Right atrium auricular region (tissue), 2 donors: ENCODE data around the gene FSCN2. TPM values are rescaled to one million over a fixed set of nuclear protein-coding genes. Genes with fewer than 3 reads are reported as not detected.

ENCODE experiments used
- DNase-seq: peaks from one replicate; pipeline ENCODE4 v3.0.0-alpha.2; 2019; ENCODE audit warnings: low spot score
- H3K27ac ChIP-seq, 2 donors: fragments of 200-600 bp; sonication (generic); 1 replicate in 1 of 2; 2 replicates in 1 of 2; pipeline ENCODE4 v1.5.1; 2016 to 2019
- H3K27me3 ChIP-seq, 2 donors: fragments of 200-600 bp; sonication (generic); one replicate each; pipeline versions ENCODE4 v1.5.1 to v1.6.0; 2017 to 2019
- H3K36me3 ChIP-seq: fragments of 200-600 bp; sonication (generic); one replicate; pipeline ENCODE4 v1.5.1; 2016
- H3K4me1 ChIP-seq, 2 donors: fragments of 200-600 bp; sonication (generic); one replicate each; pipeline versions ENCODE4 v1.5.1 to v1.6.0; 2017 to 2019
- H3K4me3 ChIP-seq, 2 donors: fragments of 200-600 bp; sonication (generic); 1 replicate in 1 of 2; 2 replicates in 1 of 2; pipeline ENCODE4 v1.5.1; 2017 to 2019; ENCODE audit warnings: mild to moderate bottlenecking in 1 of 2, moderate library complexity in 1 of 2
- H3K9me3 ChIP-seq, 2 donors: fragments of 200-600 bp; sonication (generic); one replicate each; pipeline ENCODE4 v1.5.1; 2019
- total RNA-seq, 2 donors: library from RNA; depleted of rRNA; stranded (reverse); fragments of >200 nt; gene quantifications; one replicate each; pipeline ENCODE4 v1.1.0, GENCODE V29; 2016
- TF ChIP-seq, protein P1 (sequence below), 2 donors: fragments of 200-600 bp; sonication (generic); IDR thresholded peaks; one replicate each; pipeline ENCODE4 v1.5.1; 2019; ENCODE audit warnings: antibody characterized with exemption in 2 of 2

The FSCN2 gene
- total RNA-seq, 2 donors from 2014 or later = 0.63 to 0.74 TPM

DNA sequence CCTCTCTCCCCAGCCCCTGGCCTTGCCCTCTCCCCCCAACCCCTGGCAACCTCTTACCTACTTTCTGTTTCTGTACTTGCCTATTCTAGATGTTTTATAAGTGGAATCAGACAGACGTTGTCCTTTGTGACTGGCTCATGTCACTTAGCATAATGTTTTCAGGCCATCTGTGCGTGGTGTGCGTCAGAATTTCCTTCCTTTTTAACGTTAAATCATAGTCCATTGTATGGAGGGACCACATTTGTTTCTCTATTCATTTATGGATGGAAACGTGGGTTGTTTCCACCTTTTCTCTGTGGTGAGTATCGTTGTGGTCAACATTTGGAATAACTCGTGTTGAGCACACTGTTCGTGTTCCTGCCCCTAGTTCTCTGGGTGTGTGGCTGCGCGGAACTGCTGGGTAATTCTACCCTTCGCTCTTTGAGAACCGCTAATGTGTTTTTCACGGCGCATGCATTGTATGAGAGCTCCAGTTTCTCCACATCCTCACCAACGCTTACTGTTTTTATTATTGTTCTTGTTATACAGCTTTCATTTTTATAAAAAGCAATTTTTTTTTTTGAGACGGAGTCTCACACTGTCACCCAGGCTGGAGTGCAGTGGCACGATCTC lies 41.9 kb upstream of the FSCN2 start:
- peaks cover 0 to 57% of the 10 kb centered on the region in 2 donors for H3K4me1 ChIP-seq
- H3K4me3 ChIP-seq = no peak overlapping the region
- H3K27me3 ChIP-seq = no peaks in the 10 kb centered on the region
- no peaks in the 10 kb centered on the region for H3K9me3 ChIP-seq
- no peak for DNase-seq
- H3K36me3 ChIP-seq = no peaks in the 10 kb centered on the region
- H3K27ac ChIP-seq = no peak overlapping the region
- TF ChIP-seq, protein P1, sequence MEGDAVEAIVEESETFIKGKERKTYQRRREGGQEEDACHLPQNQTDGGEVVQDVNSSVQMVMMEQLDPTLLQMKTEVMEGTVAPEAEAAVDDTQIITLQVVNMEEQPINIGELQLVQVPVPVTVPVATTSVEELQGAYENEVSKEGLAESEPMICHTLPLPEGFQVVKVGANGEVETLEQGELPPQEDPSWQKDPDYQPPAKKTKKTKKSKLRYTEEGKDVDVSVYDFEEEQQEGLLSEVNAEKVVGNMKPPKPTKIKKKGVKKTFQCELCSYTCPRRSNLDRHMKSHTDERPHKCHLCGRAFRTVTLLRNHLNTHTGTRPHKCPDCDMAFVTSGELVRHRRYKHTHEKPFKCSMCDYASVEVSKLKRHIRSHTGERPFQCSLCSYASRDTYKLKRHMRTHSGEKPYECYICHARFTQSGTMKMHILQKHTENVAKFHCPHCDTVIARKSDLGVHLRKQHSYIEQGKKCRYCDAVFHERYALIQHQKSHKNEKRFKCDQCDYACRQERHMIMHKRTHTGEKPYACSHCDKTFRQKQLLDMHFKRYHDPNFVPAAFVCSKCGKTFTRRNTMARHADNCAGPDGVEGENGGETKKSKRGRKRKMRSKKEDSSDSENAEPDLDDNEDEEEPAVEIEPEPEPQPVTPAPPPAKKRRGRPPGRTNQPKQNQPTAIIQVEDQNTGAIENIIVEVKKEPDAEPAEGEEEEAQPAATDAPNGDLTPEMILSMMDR (IDR thresholded peaks at IDR 0.05) = no peak

DNA sequence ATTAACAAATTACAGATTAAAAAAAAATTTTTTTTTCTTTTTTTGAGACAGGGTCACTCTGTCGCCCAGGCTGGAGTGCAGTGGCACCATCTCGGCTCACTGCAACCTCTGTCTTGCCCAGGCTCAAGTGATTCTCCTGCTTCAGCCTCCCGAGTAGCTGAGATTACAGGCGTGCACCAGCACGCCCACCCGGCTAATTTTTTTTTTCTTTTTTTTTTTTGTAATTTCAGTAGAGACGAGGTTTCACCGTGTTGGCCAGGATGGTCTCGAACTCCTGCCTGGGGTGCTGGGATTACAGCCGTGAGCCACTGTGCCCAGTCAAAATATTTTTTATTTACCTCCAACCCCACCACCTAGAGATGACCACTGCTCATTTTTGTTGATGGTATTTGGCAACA lies 41.1 kb upstream of the FSCN2 start:
- H3K27me3 ChIP-seq = no peaks in the 10 kb centered on the region
- TF ChIP-seq, protein P1 (IDR thresholded peaks at IDR 0.05) = no peak
- no peaks in the 10 kb centered on the region for H3K9me3 ChIP-seq
- H3K4me3 ChIP-seq = peak overlapping the region in 1 of 2 donors; percentile 74
- H3K4me1 ChIP-seq = peaks cover 0 to 51% of the 10 kb centered on the region in 2 donors
- H3K36me3 ChIP-seq = no peaks in the 10 kb centered on the region
- no peak for DNase-seq
- no peak overlapping the region for H3K27ac ChIP-seq

DNA sequence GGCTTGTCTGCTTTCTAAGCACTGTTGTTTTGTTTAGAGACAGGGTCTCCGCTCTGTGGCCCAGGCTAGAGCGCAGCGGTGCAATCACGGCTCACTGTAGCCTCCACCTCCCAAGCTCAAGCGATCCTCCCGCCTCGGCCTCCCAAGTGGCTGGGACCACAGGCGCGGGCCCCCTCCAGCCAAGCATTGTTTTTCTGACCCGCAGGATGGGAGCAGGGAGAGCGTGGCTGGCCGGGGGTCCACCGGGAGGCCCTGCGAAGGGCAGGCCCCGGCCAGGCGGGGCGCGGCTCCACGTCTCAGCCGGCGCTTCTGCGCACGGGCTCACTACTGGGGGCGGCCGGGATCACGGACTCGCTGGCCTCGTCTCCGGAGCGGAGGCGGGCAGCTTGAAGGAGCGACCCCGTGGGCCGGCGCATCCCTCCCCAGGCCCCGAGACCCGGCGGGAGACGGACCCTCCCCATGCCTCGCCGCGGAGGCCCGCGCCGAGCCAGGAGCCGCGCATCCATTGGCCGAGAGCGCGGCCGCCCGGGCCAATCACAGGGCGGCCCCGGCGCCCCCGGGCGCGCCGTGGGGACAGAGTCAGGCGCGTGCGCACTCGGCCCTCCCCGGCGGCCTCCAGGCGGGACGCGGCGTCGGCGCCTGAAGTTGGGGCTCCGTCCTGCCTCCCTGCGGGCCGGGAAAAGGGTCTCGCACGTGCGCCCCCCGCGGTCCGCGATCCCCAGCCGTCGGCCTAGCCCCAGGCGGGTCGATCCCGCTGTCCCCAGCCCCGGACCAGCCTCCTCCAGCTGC lies 40.5 kb upstream of the FSCN2 start:
- TF ChIP-seq, protein P1 (IDR thresholded peaks at IDR 0.05) = no peak
- no peaks in the 10 kb centered on the region for H3K9me3 ChIP-seq
- H3K27ac ChIP-seq = peak overlapping the region; percentile 81 to 87
- H3K36me3 ChIP-seq = no peaks in the 10 kb centered on the region
- DNase-seq = no peak
- peaks cover 0 to 49% of the 10 kb centered on the region in 2 donors for H3K4me1 ChIP-seq
- no peaks in the 10 kb centered on the region for H3K27me3 ChIP-seq
- H3K4me3 ChIP-seq = peak overlapping the region; percentile 58 to 74

DNA sequence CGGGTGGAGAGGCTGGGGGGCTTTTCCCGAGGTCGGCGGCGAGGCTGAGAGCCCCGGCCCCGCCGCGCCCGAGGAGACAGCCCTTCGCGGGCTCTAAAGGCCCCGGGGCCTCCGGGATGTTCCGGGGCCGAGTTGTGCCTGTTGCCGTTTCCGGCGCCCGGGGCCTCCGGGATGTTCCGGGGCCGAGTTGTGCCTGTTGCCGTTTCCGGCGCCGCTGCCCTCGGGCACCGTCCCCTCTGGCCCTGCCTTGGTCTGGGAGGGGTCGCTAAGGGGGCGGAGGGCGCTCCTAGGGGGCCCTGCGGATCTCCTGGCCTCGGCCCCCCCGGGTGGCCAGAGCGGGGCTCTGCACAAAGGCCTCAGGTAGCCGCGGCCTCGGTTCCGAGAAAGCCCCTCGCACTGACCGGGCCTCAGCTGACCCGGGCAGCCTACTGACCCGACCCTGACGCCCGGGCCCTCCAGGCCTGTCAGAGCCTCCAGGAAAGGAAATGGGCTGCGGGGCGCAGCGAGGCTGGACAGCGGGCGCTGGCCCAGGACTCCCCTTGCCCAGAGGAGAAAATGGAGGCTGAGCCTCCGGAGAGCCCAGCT lies 39.8 kb upstream of the FSCN2 start:
- TF ChIP-seq, protein P1 (IDR thresholded peaks at IDR 0.05) = no peak
- H3K4me1 ChIP-seq = peaks cover 0 to 42% of the 10 kb centered on the region in 2 donors
- DNase-seq = no peak

DNA sequence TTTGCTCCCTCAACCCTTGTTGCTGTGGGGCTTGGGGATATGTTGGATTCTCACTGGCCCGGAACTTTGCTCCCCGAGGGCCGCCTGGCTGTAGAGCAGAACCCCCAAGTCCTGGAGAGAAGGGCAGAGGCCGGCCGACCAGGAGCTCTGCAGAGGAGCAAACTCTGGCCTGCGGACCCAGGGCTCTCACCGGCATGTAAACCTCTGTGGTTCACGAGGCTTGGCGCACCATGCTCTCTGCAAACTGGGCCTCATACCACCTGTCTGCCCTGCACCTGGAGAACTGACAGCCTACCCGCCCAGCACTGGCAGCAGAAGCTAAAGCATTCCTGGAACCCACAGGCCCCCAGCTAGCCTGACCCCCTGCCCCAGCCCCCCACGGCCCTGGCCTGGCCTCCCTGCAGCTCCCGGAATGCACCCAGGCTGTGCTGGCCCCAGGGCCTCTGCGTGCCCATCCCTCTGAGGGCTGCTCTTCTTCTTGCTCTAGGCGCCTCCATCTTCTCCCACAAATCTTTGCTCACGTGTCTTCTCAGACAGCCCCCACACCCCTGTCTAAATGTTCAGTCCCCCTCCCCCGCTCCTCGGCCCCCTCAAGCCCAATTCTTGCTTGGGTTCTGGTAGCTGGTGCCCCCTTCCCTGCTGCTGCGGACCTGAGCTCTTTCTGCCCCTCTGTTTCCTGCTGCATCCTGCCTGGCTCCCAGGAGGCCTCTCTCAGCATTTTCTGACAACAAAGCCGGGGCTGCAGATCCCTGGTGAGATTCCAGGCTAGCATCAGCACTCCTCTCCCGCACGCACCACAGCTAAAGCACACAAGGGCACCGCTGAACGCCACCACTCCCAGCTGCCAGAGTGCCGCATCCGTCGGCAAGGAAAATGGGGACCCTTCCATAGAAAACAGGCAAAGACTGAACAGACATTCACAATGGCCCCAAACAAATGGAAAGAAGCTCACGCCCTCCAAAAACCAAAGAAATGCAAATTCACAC lies 38.9 kb upstream of the FSCN2 start:
- DNase-seq = no peak
- TF ChIP-seq, protein P1 (IDR thresholded peaks at IDR 0.05) = no peak
- no peak overlapping the region for H3K27ac ChIP-seq

More for the DNA sequence above, 39.8 kb upstream of the FSCN2 start:
- no peaks in the 10 kb centered on the region for H3K27me3 ChIP-seq
- no peaks in the 10 kb centered on the region for H3K9me3 ChIP-seq
- H3K4me3 ChIP-seq = peak overlapping the region; percentile 58 to 74
- H3K27ac ChIP-seq = peak overlapping the region; percentile 81 to 87
- H3K36me3 ChIP-seq = no peaks in the 10 kb centered on the region

More for the DNA sequence above, 38.9 kb upstream of the FSCN2 start:
- Histone ChIP-seq H3K9me3 (no peaks in the 10 kb centered on the region), H3K27me3 (no peaks in the 10 kb centered on the region), H3K4me3 (peak overlapping the region in 1 of 2 donors; percentile 74), H3K36me3 (no peaks in the 10 kb centered on the region), H3K4me1 (peaks cover 0 to 34% of the 10 kb centered on the region in 2 donors)
